ELF-1 (cell line): ENCODE results near the gene STX4.
A peak's percentile ranks its signal among the peaks of the same experiment; 100 is the strongest.

Experiments
- DNase-seq: peaks from one replicate; pipeline ENCODE4 v3.0.0-alpha.2; 2016; ENCODE audit warnings: low read depth, low spot score

STX4 gene

GRCh38 chr16:31032736-31033708, at the start of gene STX4:
TSS of gene STX4 (plus strand) at chr16:31033558. CDS start at chr16:31033806, 248 bp downstream.
- peak; percentile 94 for DNase-seq

DNA sequence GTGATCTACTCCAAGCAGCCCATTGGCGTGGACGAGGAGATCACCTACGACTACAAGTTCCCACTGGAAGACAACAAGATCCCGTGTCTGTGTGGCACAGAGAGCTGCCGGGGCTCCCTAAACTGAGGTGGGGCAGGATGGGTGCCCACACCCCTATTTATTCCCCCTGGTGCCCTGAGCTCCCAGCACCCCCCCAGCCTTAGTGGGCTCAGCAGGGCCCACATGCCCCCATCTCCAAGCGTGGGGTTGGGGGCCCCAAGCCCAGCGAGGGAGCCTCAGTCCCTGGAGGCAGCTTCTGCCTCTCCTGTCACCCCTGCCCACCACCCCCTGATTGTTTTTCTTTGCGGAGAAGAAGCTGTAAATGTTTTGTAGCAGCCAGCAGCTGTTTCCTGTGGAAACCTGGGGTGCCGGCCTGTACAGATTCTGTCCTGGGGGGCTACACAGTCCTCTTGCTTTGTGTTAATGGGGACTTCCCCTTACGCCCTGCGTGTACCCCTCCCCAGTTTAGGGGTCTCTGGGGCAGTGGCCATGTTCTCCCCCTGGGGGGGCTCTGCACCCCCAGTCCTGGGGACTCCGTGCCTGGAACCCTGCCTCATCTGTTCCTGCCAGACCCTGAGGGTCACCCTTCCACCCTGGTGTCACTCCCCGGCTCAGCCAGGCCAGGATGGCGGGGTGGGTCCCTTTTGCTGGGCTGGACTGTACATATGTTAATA, 49.3 kb upstream of the STX4 start:
- no peak for DNase-seq

DNA sequence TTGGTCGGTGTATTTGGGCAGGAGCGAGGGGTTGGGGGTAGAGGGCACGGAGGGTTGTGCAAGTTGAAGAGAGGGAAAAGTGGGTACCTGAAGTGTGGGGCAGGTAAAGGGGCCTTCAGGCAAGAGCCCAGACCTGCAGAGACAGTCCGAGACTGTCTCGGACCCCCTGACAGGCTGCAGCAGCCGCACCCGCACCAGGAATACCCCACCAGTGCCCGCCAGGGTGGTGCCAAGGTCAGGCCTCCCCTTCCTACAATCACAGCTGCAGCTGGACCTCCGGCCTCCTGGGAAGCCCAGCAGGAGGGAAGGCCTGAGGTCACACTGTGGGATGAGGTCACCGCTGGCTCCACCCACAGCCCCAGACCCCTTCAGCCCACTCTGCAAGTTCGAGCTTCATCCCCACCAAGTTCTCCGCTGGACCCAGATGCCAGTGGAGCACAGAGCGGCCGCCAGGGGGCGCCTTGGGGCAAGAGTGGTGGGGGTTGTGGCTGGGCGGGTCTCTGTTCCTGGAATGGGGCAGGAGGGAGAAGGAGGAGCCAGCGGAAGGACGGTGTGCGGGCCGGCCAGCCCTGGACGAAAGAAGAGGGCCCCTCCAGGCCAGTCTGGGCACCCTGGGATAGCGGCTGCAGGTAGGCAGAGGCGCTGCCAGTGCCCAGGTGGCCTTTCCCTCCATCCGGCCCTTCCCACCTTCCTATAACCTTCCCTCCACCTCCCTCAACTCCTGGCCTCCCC, 48.5 kb upstream of the STX4 start, which contains the start of gene HSD3B7:
Gene HSD3B7 (plus strand): TSS at position 539 of the 732 bp plus-strand sequence. CDS start 452 bp downstream, outside the sequence.
- DNase-seq = peak; percentile 97

GRCh38 chr16:30985401-30986128, 47.8 kb upstream of the STX4 start:
- DNase-seq = no peak

GRCh38 chr16:30986129-30986991, 47.0 kb upstream of the STX4 start:
- no peak for DNase-seq

DNA sequence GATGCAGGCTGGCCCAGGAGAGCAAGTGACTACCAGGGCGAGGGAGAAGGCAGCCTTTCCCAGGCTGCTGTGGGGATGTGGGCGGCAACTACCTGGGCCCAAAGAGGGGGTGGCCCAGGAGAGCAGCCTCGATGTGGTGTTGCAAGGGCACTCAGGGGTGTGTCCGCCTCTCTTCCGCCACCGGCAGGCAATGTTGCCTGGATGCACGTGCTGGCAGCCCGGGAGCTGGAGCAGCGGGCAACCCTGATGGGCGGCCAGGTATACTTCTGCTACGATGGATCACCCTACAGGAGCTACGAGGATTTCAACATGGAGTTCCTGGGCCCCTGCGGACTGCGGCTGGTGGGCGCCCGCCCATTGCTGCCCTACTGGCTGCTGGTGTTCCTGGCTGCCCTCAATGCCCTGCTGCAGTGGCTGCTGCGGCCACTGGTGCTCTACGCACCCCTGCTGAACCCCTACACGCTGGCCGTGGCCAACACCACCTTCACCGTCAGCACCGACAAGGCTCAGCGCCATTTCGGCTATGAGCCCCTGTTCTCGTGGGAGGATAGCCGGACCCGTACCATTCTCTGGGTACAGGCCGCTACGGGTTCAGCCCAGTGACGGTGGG, 45.7 kb upstream of the STX4 start:
- DNase-seq = no peak

GRCh38 chr16:30989469-30990047, 43.8 kb upstream of the STX4 start:
- DNase-seq = no peak

- DNase-seq = no peak
Observed at GRCh38 chr16:30990105-30990504, 43.3 kb upstream of the STX4 start.

DNA sequence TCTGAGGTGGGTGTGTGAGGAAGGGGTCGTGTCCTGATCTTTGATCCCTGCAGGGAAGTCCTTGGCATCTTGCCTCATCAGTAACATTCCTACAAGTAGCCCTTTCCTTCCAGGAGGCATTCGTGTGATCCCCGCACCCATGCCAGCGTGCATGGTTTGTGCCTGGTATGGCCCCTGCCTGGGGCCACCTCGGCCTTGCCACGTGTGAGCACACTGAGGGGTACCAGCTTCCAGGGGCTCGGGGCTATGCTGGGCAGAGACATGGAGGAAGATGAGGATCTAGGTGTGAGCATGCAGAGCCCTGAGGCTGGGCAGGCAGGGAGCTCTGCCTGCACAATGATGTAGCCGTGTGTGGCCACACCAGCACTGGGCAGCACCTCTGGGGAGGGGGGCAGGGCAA, 42.3 kb upstream of the STX4 start:
- no peak for DNase-seq

DNA sequence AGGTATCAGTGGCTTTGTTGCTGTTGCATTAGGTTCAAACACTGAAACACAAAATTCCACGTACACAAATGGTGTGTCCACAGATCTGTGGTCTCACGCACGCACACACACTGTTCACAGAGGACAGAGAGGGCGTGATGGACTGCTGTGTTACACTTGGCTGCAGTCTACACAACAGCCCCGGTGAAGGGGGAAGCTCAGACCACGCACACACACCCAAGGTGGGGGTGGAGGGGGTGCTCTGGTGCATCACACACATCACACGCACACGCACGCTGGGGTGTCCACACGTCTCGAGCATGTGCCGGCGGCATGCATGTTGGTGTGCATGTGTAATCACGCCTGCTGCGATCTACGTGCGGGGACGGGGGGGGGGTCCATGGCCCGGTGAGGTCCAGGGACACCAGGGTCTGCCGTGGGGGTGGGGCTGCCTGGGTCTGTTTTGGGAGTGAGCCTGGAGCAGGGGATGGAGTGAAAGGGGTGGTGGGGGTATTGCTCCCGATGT, 41.0 kb upstream of the STX4 start:
- DNase-seq = no peak

DNA sequence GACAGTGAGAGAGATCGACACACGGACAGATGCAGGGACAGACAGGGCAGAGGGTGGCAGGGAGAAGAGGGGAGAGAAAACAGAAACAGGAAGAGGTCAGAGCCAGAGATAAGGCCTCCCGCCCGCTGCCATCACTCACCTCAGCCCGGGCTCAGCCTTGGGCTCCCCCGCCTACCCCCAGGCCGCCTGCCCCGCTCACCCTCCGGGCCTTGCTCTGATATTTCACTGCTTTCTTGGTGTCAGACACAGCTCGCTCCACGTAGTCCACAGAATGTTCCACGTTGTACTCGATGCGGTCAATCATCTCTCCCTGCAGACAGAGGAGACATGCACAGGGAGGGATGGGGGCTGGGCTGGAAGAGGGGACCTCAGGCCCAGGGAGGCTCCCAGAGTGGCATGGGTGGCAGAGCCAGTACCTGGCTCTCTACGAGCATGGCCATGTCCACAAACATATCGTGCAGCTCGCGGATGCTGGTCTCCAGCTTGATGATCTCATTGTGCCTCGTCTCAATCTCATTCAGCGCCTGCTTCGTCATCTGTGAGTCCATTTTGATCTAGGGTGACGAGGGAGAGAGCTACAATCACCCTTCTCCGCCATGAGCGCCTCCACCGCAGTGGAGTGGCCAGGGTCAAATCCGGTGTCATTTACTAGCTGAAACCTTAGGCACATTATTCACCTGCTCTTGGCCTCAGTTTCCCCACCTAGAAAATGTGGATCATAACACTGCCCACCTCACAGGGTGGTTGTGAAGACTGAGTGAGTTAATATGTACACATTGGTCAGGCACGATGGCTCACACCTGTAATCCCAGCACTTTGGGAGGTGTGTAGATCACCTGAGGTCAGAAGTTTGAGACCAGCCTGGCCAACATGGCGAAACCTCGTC, 40.2 kb upstream of the STX4 start:
- DNase-seq = no peak

DNA sequence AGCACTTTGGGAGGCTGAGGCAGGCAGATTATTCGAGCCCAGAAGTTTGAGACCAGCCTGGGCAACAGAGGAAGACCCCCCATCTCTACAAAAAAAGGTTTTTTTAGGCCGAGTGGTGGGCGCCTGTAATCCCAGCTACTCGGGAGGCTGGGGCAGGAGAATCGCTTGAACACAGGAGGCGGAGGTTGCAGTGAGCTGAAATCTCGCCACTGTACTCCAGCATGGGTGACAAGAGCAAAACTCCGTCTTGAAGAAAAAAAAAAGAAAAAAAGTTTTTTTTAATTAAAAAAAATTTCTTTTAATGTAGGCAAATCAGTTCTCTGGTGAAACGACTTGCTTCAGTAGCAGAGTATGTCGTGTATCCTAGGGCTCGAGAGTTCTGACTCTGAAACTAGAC, 37.4 kb upstream of the STX4 start:
- DNase-seq = no peak

DNA sequence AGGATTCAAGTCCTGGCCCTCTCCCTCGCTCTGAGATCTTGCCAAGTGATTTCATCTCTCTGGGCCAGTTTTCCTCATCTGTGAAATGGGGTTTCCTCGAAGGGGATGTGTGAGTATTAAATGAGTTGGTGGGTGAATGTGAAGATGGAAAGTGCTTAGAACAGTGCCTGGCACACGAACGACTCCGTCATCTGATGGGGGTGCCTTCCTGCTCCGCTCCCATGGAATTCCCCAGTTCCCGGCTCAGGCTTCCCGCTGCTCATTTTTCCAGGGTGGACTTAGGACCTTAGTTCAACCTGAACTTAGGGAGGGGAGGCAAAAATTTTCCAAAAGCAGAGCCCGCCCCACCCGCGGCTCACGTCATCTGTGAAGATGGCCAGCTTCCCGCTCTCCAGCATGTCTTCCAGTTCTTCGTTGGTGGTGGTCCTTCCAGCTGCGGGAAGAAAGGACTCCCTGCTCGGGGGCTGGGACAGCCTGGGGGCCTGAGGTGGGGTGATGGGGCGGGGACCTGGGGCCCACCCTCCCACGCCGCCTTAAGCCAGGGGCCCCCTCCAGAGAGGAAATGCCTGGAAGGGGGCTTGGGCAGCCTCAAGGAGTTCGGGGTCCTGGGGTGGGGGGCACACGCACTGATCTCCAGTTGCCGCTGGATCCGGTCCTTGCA, 36.9 kb upstream of the STX4 start:
- no peak for DNase-seq

DNA sequence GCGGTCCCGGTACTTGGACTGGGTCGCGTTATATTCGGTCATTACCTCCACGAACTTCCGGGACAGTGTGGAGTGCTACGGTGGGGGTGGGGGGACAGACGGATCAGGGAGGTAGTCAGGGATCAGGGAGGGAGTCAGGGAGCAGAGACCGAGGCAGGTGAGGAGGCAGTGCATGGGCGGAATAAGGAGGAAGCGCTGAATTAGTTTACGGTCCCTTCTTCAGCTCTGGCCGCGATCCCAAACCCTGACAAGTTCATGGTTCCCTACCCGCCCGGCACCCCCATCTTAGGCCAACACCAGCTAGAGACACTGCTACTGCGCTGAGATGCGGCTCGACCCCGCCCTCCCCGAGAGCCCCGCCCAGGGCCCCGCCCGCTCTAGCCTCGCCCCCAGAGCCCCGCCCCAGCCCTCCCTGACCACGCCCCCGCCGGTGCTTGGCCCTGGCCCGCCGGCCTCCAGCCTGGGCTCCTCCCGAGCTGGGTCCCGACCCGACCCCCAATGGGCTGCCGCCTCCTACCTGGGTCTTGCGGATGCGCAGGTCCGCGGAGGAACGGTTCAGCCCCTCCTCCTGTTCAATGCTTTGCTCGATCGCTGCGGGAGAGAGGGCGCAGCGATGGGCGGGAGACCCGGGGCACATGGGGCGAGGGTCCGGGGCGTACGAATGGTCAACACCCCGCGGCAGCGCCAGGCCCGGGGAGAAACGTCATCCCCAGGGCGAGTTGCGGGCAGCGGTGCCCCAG, 36.2 kb upstream of the STX4 start:
- DNase-seq = peak; percentile 44

DNA sequence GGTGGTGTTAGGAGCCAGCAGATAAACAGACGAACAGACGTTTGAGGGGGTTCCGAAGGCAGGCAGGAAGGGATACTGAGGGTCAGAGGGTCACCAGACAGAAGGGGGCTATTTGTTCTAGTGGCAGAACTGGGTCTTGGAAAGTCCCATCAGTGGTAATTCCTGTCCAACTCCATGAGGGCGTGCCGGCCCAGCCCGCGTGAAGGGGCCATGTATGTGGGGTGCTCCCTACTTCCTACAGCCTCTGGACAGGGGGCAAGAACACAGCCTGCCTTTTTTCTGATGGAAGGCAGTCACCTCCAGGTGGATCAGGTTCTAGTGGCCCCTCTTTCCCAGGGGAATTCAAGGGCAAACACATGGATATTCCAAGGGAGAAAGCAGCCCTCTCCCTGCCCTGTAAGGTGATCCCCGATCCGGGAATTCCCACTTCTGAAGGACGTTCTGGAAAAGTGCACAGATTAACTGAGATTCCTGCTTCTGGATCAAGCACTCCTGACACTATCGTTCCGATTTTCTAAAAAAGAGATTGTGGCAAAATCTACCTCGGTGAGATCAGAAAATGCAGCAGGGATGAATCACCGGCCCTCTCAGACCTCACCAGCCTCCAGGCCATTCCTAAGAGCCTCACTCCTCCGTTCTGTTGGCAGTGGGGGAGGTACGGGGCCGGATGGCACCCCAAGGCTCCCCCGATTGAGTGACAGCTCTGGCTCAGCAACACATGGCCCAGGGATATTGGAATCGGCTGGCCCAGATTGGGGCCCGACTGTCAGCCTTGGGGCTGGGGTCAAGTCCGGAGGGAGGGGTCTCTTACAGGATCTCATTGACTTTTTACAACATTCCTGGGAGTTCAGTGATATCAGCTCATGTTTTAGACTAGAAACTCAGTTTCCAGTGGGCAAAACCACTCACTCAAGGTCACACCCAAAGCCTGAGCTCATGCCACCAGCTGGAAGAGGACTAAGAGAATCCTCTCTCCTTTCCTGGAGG, 35.3 kb upstream of the STX4 start:
- peak; percentile 61 for DNase-seq
